Hypothalamus (tissue), 51 donors: ENCODE data around the gene CHDH.

Source experiments
- DNase-seq, 51 donors: peaks; one replicate each; lab custom pipeline; 2025; lab: John Stamatoyannopoulos, UW

Gene CHDH

GRCh38 chr3:53811143-53811927, 34.9 kb downstream of the CHDH start:
- DNase-seq: no peak

- no peak for DNase-seq
Observed at GRCh38 chr3:53809764-53810400, 36.3 kb downstream of the CHDH start.

- no peak for DNase-seq
Observed at GRCh38 chr3:53809267-53809666, 37.0 kb downstream of the CHDH start.

- no peak for DNase-seq
Observed at GRCh38 chr3:53808496-53808895, 37.7 kb downstream of the CHDH start.

- DNase-seq: no peak
Observed at GRCh38 chr3:53807117-53807810, 39.0 kb downstream of the CHDH start.

GRCh38 chr3:53806182-53807116, 39.8 kb downstream of the CHDH start:
- DNase-seq: peak in 1 of 51 donors; percentile 39

- no peak for DNase-seq
Observed at GRCh38 chr3:53805463-53806159, 40.6 kb downstream of the CHDH start.

GRCh38 chr3:53804697-53805462, 41.3 kb downstream of the CHDH start:
- DNase-seq: peak in 2 of 51 donors; percentile 26 to 65

- DNase-seq: no peak
Observed at GRCh38 chr3:53803816-53804695, 42.2 kb downstream of the CHDH start.

GRCh38 chr3:53803124-53803815, 42.9 kb downstream of the CHDH start:
- no peak for DNase-seq

- DNase-seq: no peak
Observed at GRCh38 chr3:53802256-53802880, 43.9 kb downstream of the CHDH start.

GRCh38 chr3:53801319-53801718, 44.9 kb downstream of the CHDH start:
- DNase-seq: no peak

- DNase-seq: no peak
Observed at GRCh38 chr3:53800041-53800906, 45.9 kb downstream of the CHDH start.

GRCh38 chr3:53799338-53799865, 46.8 kb downstream of the CHDH start:
- no peak for DNase-seq

GRCh38 chr3:53798144-53798543, 48.1 kb downstream of the CHDH start:
- no peak for DNase-seq
